LNCAP (cell line): ENCODE results near the gene SYNM.

Source experiments
- CTCF ChIP-seq: fragments of 450-650 bp; IDR thresholded peaks from 2 replicates; pipeline ENCODE4 v1.5.1; 2017; ENCODE audit warnings: mild to moderate bottlenecking

Gene SYNM

GRCh38 chr15:99114511-99115299, 9.8 kb downstream of the SYNM start:
- no peak for TF ChIP-seq CTCF

- no peak for TF ChIP-seq CTCF
Measured at GRCh38 chr15:99115300-99116215, 10.7 kb downstream of the SYNM start.

- TF ChIP-seq CTCF, result no peak
Measured at GRCh38 chr15:99117111-99117510, 12.2 kb downstream of the SYNM start.

GRCh38 chr15:99117563-99118257, 12.8 kb downstream of the SYNM start:
- TF ChIP-seq CTCF, result no peak

GRCh38 chr15:99118258-99118632, 13.4 kb downstream of the SYNM start:
- no peak for TF ChIP-seq CTCF

- TF ChIP-seq CTCF, result no peak
Measured at GRCh38 chr15:99118801-99119546, 14.1 kb downstream of the SYNM start.
